ENCODE measurements around the gene AP1M2. TPM values are rescaled to one million over a fixed set of nuclear protein-coding genes. Genes with fewer than 3 reads are reported as not detected.

Gene AP1M2
- total and polyA plus RNA-seq, 2 donors (not counting 3 experiments of a cell fraction or from before 2014, with no cell fraction given): 0.19 TPM; not detected in 1

DNA sequence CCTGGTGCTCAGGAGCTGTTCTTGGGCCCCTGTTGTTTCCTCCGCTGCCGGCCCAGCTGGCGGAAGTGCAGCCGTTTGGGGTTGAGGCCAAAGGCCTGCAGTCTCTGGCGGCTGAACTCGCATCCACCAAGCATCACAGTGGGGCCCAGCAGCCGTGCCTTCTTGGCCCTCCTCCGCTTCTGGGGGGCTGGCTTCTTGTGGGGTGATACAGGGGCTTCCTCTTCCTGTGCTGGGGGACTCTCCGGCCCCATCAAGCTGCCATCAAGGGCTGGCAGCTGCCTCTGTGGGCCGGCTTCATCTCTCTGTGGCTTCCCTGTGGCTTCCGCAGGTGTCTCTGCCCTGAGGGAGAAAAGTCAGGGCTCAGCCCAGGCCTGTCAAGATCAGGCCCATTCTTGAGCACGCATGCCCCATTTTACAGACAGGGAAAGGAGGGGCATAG is 33.1 kb downstream of the AP1M2 start:
- dilution Hi-C loops (cut with MboI; ENCODE audit: extremely low pct_ligation_motif_present, low sequenced_read_pairs): no loop called here
- H3K4me2 ChIP-seq (ENCODE audit: insufficient read depth, low read length): no peak overlapping the region
- no peaks in the 10 kb centered on the region for H3K9me1 ChIP-seq (replicated peaks; ENCODE audit: control insufficient read depth, extremely low read depth, insufficient read depth, low read length)
- peaks cover 7 to 46% of the 10 kb centered on the region in 2 experiments for H3K36me3 ChIP-seq (ENCODE audit: control insufficient read depth in 2 of 2, extremely low read depth in 1 of 2, insufficient read depth in 2 of 2, low read length in 2 of 2)
- ChIA-PET CTCF (interaction anchor here (0.8 to 2.4 kb wide), 5 partner anchors 12 to 146 kb away, joined by 3 to 8 read pairs (median 3); partner anchors contain the start of genes KRI1 and S1PR5), POLR2A (no interaction called here)
- H3K27me3 ChIP-seq (ENCODE audit: control insufficient read depth in 2 of 2, insufficient read depth in 2 of 2, low read length in 2 of 2): no peaks in the 10 kb centered on the region
- H4K20me1 ChIP-seq (replicated peaks; ENCODE audit: control insufficient read depth, extremely low read depth, insufficient read depth, low read length): no peaks in the 10 kb centered on the region
- no peak for DNase-seq (ENCODE audit: low read depth, low spot score)
- H3K4me3 ChIP-seq (replicated peaks in 1 of 3; ENCODE audit: insufficient read depth in 1 of 3, low read depth in 1 of 3, low read length in 3 of 3): no peak overlapping the region
- no peak for TF ChIP-seq EZH2 (IDR thresholded peaks at IDR 0.05; ENCODE audit: borderline replicate concordance, low read depth, low read length, severe bottlenecking)
- TF ChIP-seq, protein P1, sequence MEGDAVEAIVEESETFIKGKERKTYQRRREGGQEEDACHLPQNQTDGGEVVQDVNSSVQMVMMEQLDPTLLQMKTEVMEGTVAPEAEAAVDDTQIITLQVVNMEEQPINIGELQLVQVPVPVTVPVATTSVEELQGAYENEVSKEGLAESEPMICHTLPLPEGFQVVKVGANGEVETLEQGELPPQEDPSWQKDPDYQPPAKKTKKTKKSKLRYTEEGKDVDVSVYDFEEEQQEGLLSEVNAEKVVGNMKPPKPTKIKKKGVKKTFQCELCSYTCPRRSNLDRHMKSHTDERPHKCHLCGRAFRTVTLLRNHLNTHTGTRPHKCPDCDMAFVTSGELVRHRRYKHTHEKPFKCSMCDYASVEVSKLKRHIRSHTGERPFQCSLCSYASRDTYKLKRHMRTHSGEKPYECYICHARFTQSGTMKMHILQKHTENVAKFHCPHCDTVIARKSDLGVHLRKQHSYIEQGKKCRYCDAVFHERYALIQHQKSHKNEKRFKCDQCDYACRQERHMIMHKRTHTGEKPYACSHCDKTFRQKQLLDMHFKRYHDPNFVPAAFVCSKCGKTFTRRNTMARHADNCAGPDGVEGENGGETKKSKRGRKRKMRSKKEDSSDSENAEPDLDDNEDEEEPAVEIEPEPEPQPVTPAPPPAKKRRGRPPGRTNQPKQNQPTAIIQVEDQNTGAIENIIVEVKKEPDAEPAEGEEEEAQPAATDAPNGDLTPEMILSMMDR (IDR thresholded peaks at IDR 0.05; ENCODE audit: extremely low read depth in 1 of 2, insufficient read depth in 1 of 2, low read depth in 1 of 2, low read length in 2 of 2): no peak
- TF ChIP-seq, protein P2, sequence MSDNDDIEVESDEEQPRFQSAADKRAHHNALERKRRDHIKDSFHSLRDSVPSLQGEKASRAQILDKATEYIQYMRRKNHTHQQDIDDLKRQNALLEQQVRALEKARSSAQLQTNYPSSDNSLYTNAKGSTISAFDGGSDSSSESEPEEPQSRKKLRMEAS (IDR thresholded peaks at IDR 0.05; ENCODE audit: insufficient read depth, insufficient read length): no peak
- TF ChIP-seq MYC (IDR thresholded peaks at IDR 0.05; ENCODE audit: low read depth, low read length): no peak
- no peak for TF ChIP-seq GATA2 (IDR thresholded peaks at IDR 0.05; ENCODE audit: insufficient read depth, insufficient read length, low read depth, low read length)
- no peak for TF ChIP-seq FOS (IDR thresholded peaks at IDR 0.05; ENCODE audit: borderline replicate concordance, insufficient read depth, low read length)
- TF ChIP-seq POLR2A (IDR thresholded peaks at IDR 0.05; ENCODE audit: low read depth, low read length): no peak
- TF ChIP-seq POLR2AphosphoS5 (IDR thresholded peaks at IDR 0.05; ENCODE audit: insufficient read depth, low read depth, low read length): no peak
- no peak for TF ChIP-seq JUN (IDR thresholded peaks at IDR 0.05; ENCODE audit: borderline replicate concordance, insufficient read depth, insufficient read length, low read depth)
- no peak overlapping the region for H3K27ac ChIP-seq (ENCODE audit: insufficient read depth, low read depth, low read length)
- H2AFZ ChIP-seq (ENCODE audit: low read depth, low read length): no peak overlapping the region
- BruUV-seq (replicated peaks): no TSS peak
- FAIRE-seq: no peak
- no peaks in the 10 kb centered on the region for H3K4me1 ChIP-seq (ENCODE audit: control insufficient read depth, extremely low read depth, insufficient read depth, low read length)
- intact Hi-C loops (cut with micrococcal nuclease): no loop called here
- no peaks in the 10 kb centered on the region for H3K9me3 ChIP-seq (replicated peaks; ENCODE audit: control insufficient read depth, insufficient read depth, low read length)
- H3K79me2 ChIP-seq (ENCODE audit: control insufficient read depth, insufficient read depth, low read length): no peaks in the 10 kb centered on the region
- H3K9ac ChIP-seq (replicated peaks; ENCODE audit: extremely low read depth, insufficient read depth, low read length): no peak overlapping the region

Measured in endothelial cell of umbilical vein (primary cell).